GM19351 (cell line): ENCODE data around the gene DGCR8.
A peak's percentile ranks its signal among the peaks of the same experiment; 100 is the strongest.
"Not testable (repeated sequence)": the region's sequence is repeated elsewhere in the genome, so short reads cannot be mapped to it uniquely, and the experiment has no call there.

Source experiments
- ATAC-seq: cut with Tn5 transposase; IDR thresholded peaks from one replicate; pipeline ENCODE4 v1.9.1; 2021; ENCODE audit warnings: mild to moderate bottlenecking, moderate library complexity; ENCODE audit not compliant: unreplicated experiment

DGCR8 gene

DNA sequence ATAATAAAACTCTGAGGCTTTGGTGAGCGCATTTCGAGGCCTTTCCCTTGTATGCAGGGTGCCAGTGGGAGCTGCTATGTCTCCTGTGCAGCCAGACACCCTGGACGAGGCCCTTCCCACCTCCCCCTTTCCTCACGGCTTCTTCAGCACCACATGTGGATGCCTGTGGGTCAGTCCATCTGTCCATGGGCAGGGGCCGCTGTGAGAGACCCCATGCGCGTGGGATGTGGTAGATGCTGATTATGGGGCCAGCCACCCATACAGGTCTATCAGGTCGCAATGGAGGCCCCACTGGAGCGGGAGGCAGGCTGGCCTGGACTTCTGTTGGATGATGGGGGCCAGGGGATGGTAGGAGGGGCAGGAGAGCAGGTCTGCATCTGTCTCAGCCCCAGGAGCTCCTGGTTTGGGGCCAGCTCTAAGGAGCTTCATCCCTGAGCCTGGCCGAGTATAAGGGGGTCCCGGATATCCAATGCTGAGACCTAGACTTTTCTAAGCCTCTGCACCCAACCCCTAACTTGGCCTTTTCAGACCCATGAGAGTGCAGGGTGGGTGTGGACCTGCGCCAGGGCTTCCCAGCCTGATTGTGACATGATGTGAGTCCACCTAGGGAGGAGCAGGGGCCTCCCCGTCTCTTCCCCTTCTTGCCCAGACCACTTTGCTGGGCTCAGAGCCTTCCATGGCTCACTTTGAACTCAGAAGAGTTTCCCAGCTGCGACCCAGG is 14.0 kb upstream of the DGCR8 start:
- ATAC-seq = no peak

DNA sequence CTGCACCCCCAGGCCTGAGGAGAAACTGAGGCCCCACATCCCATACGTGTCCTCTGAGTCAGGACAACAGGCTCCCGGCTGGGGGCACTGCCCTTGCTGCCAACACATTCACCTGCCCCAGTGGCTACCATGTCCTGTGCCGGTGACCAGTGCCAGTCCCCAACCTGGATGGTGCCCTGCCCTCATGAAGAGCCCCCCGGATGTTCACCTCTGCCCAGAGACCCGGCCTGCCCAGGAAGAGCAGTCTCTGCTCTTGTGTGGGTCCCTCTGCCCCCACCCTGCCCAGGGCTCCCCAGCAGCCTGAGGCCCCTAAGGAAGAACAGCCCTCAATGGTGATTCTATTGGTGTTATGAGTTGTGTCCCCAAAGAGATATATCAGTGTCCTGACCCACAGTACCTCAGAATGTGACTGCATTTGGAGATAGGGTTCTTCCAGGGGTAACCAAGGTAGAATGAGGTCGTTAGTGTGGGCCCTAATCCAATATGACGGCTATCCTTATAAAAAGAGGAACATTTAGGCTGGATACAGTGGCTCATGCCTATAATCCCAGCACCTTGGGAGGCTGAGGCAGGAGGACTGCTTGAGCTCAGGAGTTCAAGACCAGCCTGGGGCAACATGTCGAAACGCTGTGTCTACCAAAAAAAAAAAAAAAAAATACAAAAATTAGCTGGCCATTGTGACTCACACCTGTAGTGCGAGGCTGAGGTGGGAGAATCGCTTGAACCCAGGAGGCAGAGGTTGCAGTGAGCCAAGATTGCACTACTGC is 13.2 kb upstream of the DGCR8 start:
- ATAC-seq = no peak

DNA sequence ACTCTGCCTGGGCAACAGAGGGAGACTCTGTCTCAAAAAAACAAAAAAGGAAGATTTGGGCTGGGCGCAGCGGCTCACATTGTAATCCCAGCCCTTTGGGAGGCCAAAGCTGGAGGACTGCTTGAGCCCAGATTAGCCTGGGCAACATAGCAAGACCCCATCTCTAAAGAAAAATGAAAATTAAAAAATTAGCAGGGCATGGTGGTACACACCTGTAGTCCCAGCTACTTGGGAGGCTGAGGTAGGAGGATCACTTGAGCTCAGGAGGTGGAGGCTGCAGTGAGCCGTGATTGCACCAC is 12.7 kb upstream of the DGCR8 start:
- ATAC-seq = not testable (repeated sequence)

DNA sequence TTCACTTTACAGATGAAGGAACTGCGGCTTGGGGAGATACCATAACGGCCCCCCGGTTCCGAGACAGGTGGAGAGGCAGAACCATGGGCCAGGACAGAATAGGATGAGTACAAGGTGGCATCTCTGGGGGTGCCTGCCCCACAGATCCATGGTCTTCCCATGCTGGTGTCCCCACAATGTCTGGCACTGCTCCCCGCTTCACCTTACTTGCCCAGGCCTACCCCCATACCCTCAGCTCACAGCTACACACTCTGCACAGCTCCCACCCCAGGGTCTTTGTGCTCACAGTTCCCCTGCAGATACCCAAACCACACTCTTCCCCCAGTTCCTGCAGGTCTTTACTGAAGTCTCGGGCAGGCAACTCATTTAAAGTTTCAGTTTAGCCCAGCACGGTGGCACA is 11.4 kb upstream of the DGCR8 start:
- ATAC-seq = no peak

DNA sequence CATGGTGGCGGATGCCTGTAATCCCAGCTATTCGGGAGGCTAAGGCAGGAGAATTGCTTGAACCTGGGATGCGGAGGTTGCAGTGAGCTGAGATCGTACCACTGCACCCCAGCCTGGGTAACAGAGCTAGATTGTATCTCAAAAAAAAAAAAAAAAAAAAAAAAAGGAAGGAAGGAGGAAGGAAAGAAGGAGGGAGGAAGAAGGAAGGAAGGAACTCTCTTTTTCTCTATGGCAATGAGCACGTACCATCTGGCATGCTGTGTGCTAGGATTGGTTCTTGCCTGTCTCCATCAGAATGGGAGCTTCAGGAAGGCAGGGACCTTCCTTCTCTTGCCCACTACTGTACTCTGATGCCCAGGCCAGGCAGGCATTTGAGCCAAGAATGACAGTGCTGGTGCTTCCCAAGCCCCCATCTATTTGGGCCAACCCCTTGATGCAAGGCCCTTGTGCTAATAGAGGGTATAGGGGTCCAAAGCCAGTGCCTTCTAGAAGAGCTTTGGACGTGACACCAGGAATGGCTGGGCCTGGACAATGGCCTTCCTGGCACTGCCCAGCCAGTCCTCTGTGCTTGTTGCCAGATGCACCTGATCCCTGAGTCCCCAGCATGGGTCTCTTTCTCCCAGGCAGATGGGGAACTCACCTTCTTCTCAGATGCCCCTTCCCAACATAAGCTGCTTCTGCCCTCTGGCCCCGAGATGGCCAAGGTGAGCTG is 10.6 kb upstream of the DGCR8 start:
- no peak for ATAC-seq

DNA sequence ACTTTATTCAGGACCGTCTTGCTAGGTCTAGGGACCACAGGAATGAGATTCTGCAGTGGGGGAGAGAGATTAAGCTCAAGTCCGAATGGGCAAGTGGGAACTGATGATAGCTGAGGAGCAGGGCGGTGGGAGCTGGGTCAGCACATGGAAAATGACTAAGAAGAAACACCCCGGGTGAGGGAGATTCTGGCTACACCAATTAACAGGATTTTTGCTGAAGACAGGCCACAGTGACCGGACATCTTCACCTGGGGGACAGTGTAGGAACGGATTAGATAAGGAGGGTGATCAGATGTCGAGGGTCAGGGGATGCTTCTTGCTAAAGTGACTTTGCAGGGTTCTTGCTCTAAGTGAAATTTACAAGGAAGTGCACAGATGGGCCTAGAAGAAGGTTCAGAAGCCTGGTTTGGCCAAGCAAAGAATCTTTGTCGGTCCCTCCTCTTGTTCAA is 8.5 kb upstream of the DGCR8 start:
- ATAC-seq = no peak

DNA sequence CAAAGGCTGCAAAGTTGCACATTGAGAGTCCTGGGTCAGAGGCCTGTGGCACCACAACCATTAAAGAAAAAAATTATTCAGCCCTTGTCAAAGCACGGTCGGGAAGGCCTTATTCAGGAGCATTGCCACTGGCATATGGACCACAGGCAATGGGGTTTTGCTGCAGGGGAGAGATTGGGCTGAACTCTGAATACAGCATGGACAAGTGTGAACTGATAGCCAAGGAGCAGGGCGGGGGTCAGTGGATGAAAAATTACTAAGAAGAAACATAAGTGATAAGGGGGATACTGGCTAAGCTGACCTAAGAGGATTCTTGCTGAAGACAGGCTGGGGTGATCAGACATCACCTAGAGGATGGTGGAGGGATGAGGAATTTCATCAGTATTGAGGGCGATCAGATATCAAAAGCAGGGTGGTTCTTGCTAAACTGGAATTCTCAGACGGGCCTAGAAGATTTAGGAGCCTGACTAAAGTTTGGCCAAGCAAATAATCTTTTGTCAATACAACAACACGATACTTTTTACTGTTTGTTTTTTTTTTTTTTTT is 3.3 kb upstream of the DGCR8 start:
- ATAC-seq = no peak

DNA sequence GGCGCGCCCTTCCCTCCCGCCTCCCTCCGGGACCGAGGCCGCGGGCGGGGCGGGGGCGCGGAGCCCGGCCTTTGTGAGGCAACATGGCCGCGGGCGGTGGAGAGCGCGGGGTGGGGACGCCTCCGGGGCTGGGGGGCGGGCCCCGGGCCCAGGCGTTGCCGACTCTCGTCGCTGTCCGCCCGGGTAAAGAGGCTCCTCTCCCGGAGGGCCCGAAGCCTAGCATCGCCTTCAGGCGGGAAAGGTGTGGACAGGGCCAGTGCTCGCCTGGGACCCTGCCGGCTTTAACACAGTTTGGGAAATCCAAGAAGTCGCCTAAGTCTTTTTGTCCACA is 369 bp downstream of the DGCR8 start:
- ATAC-seq = peak; percentile 70

DNA sequence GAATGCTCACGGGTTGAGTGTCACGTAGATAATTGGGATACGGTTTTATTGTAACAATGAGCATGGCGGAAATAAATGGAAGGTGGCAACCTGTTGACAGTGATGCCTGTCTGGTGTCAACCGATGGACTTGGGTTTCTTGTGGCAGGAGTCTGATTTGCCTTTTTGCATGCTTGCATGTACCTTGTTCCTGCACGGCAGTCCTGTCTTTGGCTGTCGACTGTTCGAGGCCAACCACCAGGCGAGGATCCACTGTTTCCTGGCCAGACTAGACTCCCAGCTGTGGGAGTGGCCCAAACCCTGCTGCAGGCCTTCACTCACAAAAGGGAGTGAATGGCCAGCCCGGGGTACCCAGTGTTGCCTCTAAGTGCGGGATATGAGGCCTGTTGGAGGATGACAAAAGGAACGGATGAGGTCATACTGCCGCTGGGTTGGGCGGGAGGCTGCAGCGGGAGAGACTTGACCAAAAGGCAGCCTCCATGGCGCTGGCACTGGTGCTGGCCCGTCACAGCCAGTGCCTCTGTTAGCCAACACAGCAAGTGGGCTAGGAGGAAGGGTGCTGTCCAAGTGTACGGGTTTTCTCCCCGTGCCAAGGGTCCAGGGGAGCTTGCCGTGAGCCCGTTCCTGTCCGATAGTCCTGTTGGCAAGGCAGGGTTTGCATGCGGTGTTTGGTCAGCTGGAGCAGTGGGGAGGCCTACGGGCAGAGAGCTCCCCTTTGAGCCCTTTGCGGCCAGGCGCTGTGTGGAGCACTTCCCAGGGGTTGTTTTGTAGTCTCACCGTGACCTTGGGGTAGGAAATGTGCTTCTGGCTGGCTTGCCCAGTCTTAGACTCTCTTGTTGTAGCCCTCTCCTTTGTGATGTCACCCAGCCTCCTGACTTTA is 974 bp downstream of the DGCR8 start:
- no peak for ATAC-seq

DNA sequence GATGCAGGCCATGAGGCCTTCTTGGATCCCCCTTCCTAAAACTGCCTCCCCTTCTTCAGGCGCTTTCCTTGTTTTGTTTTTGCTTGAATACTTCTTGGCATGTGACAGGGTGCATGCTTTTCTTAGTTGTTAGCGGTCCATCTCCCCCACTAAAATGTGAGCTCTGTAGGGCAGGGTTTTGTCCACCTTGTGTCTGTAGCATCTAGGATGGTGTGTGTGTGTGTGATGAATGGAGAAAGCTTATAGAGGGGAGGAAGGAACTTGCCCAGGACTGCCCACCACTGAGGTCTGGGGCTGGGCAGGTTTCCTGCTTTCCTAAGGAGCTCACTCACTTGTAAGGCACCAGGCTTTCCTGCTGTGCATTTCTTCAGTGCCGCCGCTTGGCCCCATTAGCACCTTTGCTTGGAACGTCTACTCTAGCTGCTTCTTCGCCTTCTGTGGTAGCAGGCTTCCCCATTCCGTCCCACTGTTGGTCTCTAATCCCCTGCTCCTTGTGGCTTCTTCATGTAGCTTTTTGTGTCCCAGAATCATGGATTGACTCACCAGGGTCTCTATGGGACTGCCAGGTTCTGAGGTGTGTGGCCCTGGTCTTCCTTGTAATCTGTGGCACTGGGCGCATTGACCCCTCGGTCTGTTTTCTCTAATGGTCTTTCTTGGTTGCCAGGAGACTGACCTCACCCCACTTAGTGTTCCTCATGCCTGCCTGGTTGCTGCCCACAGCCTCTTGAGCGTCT is 3.3 kb downstream of the DGCR8 start:
- no peak for ATAC-seq

DNA sequence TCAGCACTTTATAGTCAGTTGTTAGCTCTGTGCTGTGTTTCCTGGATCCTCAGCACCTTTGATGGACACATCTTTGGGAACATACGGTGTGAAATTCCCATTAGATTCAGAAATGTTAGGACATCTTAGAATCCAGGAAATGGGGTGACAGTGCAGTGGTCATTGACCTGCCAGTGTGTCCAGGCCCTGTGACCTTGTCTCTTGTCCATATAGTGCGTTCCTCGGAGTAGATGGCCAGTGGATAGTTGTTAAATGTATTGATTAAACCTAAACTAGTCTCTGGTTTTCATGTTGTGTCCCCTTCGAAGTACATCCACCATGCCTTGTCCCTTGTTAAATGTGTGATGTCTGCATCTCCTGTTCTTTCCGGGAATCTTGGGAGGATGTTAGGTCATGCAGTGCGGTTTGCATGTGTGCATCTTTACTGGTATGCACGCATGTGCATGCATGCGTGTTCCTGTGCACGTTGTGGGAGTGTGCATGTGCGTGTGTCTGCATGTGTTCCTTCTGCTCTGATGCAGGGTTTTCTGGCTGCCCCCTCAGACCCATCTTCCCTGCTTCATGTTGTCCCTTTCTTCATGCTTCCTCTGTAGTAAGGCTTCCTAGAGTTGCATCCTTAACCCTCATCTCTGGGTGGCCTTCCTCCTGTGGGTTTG is 4.0 kb downstream of the DGCR8 start:
- no peak for ATAC-seq

DNA sequence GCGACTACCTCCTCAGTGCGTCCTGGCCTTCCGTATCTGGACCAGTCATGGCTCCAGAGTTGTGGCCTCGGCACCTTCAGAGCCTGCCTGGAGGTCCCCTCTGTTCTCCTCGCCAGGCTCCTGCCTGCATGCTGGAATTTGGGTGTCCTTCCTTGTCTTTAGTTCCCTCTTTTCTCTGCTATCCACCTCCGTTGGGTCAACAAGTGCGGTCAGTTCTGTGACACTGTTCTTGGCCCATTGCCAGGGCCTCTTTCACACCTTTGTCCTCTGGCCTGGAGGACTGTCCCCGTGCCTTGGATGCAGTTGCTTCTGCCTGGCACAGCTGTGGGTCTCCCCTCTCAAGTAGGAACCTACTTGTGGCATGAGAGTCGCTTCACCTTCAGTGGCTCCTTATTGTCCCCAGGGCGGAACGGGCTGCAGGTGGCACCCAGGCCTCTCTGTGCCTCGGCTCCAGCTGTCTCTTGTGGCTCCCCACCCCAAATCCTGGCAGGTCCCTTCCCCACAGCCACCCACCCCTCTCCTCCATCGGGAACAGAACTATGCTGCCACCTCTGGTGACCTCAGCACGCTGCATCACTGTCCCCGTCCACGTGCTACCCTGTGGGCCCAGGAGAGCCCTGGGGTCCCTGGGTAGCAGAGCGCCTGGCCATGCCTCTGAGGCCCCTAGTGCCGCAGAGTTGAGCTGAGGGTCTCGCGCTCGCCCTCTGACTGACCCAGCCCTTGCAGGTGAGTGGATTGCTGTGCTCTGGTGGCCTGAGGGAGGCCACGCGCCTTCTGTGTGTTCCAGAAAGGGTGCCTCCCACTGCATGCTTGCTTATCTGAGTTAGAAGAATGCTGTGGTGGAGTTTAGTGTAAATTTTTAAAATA is 4.7 kb downstream of the DGCR8 start:
- ATAC-seq = no peak

DNA sequence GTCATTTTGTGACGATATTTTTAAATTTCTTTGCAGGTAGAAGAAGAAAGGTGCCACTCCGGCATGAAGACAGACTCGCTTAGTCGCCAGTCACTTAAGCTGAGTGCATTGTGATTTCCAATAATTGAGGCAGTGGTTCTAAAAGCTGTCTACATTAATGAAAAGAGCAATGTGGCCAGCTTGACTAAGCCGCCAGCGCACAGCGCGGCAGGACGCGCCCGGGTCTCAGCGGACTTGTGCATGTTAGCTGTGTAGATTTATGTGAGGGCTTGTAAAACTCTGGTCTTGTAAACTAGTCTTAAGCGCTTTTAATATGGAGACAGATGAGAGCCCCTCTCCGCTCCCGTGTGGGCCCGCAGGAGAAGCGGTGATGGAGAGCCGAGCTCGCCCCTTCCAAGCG is 5.6 kb downstream of the DGCR8 start:
- ATAC-seq = no peak

DNA sequence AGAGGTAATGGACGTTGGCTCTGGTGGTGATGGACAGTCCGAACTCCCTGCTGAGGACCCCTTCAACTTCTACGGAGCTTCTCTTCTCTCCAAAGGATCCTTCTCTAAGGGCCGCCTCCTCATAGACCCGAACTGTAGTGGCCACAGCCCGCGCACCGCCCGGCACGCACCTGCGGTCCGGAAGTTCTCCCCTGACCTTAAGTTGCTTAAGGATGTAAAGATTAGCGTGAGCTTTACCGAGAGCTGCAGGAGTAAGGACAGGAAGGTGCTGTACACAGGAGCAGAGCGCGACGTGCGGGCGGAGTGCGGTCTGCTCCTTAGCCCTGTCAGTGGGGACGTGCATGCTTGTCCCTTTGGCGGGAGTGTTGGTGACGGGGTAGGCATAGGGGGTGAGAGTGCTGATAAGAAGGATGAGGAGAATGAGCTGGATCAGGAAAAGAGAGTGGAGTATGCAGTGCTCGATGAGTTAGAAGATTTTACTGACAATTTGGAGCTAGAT is 6.1 kb downstream of the DGCR8 start:
- ATAC-seq = no peak

DNA sequence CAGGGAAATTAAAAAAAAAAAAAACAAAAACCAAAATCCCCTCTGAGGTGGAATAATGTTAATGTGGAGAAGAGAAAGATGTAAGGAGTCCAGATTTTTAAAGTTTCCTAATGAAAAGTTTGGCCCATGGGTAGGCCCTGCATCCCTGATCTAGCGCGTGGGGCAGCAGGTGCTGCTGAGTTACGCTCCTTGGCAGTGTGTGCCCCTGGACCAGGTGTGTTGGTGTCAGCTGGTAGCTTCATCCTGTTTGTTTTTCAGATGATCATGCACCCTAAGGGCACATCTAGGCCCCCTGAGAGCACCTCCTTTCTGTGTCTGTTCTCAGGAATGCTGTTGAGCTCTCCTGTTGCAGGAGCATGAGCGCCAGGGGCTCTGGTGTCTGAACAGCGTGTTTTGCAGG is 6.7 kb downstream of the DGCR8 start:
- no peak for ATAC-seq

DNA sequence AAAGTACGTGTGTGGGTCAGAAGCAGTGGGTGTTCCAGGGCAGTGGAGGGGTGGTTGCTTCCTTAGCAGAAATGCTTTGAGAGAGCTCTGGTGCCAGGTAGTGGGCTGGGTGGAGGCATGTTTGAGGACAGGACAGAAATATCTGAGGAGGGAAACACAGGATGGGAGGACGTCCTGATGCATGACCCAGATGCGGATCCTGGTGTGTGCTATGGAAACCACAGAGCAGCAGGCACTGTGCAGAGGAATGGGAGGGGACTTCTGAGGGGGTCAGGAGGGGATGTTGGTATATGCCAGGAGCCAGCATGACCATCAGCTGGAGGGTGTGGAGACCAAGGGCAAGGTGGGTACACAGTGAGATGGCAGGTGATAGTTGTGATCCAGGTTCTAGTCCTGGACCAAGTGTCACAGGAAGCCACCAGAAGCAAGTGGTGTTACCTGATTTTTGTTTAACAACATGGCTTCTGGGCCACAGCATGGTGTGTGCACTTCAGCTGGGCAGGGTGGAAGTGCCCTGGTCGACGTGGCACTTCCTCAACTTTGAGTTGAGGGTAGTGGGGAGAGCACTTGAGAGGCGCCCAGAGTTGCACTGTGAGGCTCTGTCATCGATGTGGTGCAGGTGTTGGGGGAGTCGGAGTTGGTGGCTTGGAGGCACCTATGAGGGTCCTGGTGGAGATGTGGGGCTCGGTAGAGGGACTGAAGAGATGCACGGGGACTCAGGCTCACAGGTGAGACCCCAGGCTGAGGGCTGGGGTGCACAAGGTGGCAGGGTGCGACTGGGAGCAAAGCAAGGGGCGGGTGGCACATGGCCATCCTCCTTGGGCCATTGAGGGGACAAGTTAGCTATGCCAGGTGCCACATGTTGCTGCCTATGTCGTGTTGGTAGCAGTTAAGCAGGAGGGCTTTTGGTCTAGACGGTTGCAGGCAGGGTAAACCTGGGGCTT is 7.5 kb downstream of the DGCR8 start:
- ATAC-seq = no peak

DNA sequence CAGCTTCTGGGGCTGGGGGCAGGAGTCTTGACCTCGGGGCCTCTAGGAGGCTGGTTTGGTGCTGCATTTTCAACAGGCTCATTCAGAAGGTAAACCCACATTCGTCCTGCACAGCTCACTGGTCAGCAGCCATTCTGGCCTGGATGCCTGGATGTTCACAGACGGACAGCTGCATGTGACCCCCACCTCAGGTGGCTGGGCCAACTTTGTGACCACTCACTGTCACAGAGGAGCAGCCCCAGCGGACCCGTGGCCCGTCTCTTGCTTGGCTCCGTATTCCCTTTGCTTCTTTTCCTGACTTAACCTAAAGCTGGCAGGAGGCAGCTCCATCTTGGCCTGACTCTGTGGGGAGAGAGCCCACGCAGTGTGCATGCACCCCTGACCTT is 8.2 kb downstream of the DGCR8 start:
- ATAC-seq = no peak
